GM12878 (cell line): ENCODE measurements around the gene ADAMTS6. TPM values are rescaled to one million over a fixed set of nuclear protein-coding genes. Genes with fewer than 3 reads are reported as not detected.
A peak's percentile ranks its signal among the peaks of the same experiment; 100 is the strongest.

Experiments
- ATAC-seq: fragments of 200-7000 bp; cut with Tn5 transposase; 3 replicates; pipeline ENCODE4 v1.9.1; 2020; ENCODE audit warnings: mild to moderate bottlenecking, moderate library complexity
- BruUV-seq: library from RNA; stranded (reverse); fragments of 400-500 nt; replicated peaks from 2 replicates; lab custom pipeline; 2021; lab: Mats Ljungman, UMichigan
- CTCF ChIA-PET: fragments of 300-600 bp; sonication (Branson Sonifier 250); formaldehyde crosslinking; extraction: SDS; loops from one replicate; lab custom pipeline; 2021; ENCODE audit warnings: inconsistent platforms; lab: Yijun Ruan, JAX
- POLR2A ChIA-PET: fragments of 350-600 bp; formaldehyde crosslinking; extraction: SDS; loops from one replicate; lab custom pipeline; 2021; ENCODE audit warnings: inconsistent platforms; lab: Charles Lee
- RAD21 ChIA-PET: fragments of 300-600 bp; sonication (Branson Sonifier 250); formaldehyde crosslinking; loops from one replicate; lab custom pipeline; 2023; ENCODE audit warnings: antibody characterized with exemption; ENCODE audit not compliant: unreplicated experiment; lab: Charles Lee
- SMC1A ChIA-PET: fragments of 300-600 bp; sonication (Branson Sonifier 250); formaldehyde crosslinking; loops from one replicate; lab custom pipeline; 2023; ENCODE audit not compliant: unreplicated experiment, uncharacterized antibody; lab: Charles Lee
- DNase-seq: peaks from one replicate; pipeline ENCODE4 v3.0.0-alpha.2; 2011; ENCODE audit warnings: low read depth, low spot score
- FAIRE-seq: peaks from 3 replicates; lab custom pipeline; 2011; peaks lifted over from hg19 to GRCh38; lab: Jason Lieb, UNC
- H2AFZ ChIP-seq: 2 replicates; pipeline ENCODE4 v1.6.0; 2011; ENCODE audit warnings: low read depth, low read length, control low read depth; ENCODE audit not compliant: control insufficient read depth
- H3K27ac ChIP-seq: 2 replicates; pipeline ENCODE4 v1.5.1; 2011; ENCODE audit warnings: control low read depth; ENCODE audit not compliant: control insufficient read depth, insufficient read depth
- H3K27me3 ChIP-seq, 2 experiments: replicated peaks in 1 of 2; 2 replicates each; pipeline versions ENCODE4 v1.6.0 to v1.6.1; 2011; ENCODE audit warnings: low read length in 1 of 2; ENCODE audit not compliant: control insufficient read depth in 2 of 2, insufficient read depth in 2 of 2
- H3K36me3 ChIP-seq, 2 experiments: 2 replicates each; pipeline ENCODE4 v1.5.1; 2011; ENCODE audit warnings: low read length in 1 of 2; ENCODE audit not compliant: control insufficient read depth in 2 of 2, insufficient read depth in 2 of 2
- H3K4me1 ChIP-seq: 2 replicates; pipeline ENCODE4 v1.6.1; 2011; ENCODE audit warnings: mild to moderate bottlenecking, low read length, moderate library complexity, mixed read lengths; ENCODE audit not compliant: control insufficient read depth, insufficient read depth
- H3K4me2 ChIP-seq: 2 replicates; pipeline ENCODE4 v1.6.0; 2011; ENCODE audit warnings: control low read depth; ENCODE audit not compliant: control insufficient read depth, insufficient read depth
- H3K4me3 ChIP-seq: fragments of 200-600 bp; sonication (generic); 2 replicates; pipeline ENCODE4 v1.5.1; 2016
- H3K79me2 ChIP-seq: 2 replicates; pipeline ENCODE4 v1.6.0; 2011; ENCODE audit warnings: low read length; ENCODE audit not compliant: control insufficient read depth, insufficient read depth
- H3K9ac ChIP-seq: 2 replicates; pipeline ENCODE4 v1.8.0; 2011; ENCODE audit warnings: low read length, control low read depth, mixed read lengths; ENCODE audit not compliant: control insufficient read depth, insufficient read depth
- H3K9me3 ChIP-seq: replicated peaks from 3 replicates; pipeline ENCODE4 v1.5.1; 2011; ENCODE audit warnings: mild to moderate bottlenecking, low read length; ENCODE audit not compliant: control insufficient read depth, insufficient read depth
- H4K20me1 ChIP-seq: 2 replicates; pipeline ENCODE4 v1.6.0; 2011; ENCODE audit not compliant: control insufficient read depth, insufficient read depth
- BRCA1 ChIP-seq: IDR thresholded peaks from 2 replicates; pipeline ENCODE4 v1.6.1; 2011; ENCODE audit warnings: low read depth, low read length, improper control_type of control experiment
- EZH2 ChIP-seq: IDR thresholded peaks from 2 replicates; pipeline ENCODE4 v1.6.1; 2012; ENCODE audit warnings: low read depth, mild to moderate bottlenecking, control low read depth, inconsistent platforms, low read length, borderline replicate concordance; ENCODE audit not compliant: control insufficient read depth
- JUND ChIP-seq: IDR thresholded peaks from 2 replicates; pipeline ENCODE4 v1.6.1; 2012; ENCODE audit warnings: low read depth, mild to moderate bottlenecking, low read length, improper control_type of control experiment, moderate library complexity
- KLF5 ChIP-seq: fragments of 450-650 bp; IDR thresholded peaks from 2 replicates; pipeline ENCODE4 v1.6.1; 2014; ENCODE audit warnings: mild to moderate bottlenecking; ENCODE audit not compliant: partially characterized antibody
- MEF2B ChIP-seq: fragments of 450-650 bp; IDR thresholded peaks from 2 replicates; pipeline ENCODE4 v1.6.1; 2018; ENCODE audit warnings: mild to moderate bottlenecking, moderate library complexity; ENCODE audit not compliant: partially characterized antibody, poor library complexity, severe bottlenecking
- MYC ChIP-seq: IDR thresholded peaks from 2 replicates; pipeline ENCODE4 v1.6.1; 2011; ENCODE audit warnings: mild to moderate bottlenecking, low read length, moderate library complexity, inconsistent platforms; ENCODE audit not compliant: insufficient read depth, insufficient replicate concordance, insufficient read length, severe bottlenecking
- NRF1 ChIP-seq: conservative IDR thresholded peaks from 2 replicates; pipeline ENCODE4 v1.6.1; 2011; ENCODE audit warnings: mild to moderate bottlenecking, low read depth, low read length, improper control_type of control experiment
- SREBF2 ChIP-seq: IDR thresholded peaks from 2 replicates; pipeline ENCODE4 v1.6.1; 2012; ENCODE audit warnings: mild to moderate bottlenecking, low read length
- TCF12 ChIP-seq: IDR thresholded peaks from 2 replicates; pipeline ENCODE4 v1.6.1; 2011; ENCODE audit warnings: low read depth, mild to moderate bottlenecking, low read length
- TCF7 ChIP-seq: IDR thresholded peaks from 2 replicates; pipeline ENCODE4 v1.6.1; 2014; ENCODE audit warnings: antibody characterized with exemption, borderline replicate concordance
- ZNF622 ChIP-seq: fragments of 450-650 bp; IDR thresholded peaks from 2 replicates; pipeline ENCODE4 v1.6.1; 2017; ENCODE audit warnings: mild to moderate bottlenecking, inconsistent platforms
- ZNF687 ChIP-seq: fragments of 450-650 bp; IDR thresholded peaks from 2 replicates; pipeline ENCODE4 v1.6.1; 2017; ENCODE audit warnings: mild to moderate bottlenecking, moderate library complexity
- WGBS: methylation state at CpG from one replicate; pipeline ENCODE4 v1.1.6; 2016; ENCODE audit warnings: low lambda C conversion rate; ENCODE audit not compliant: insufficient replicate concordance, insufficient coverage; ENCODE audit errors: missing lambda C conversion rate; 5-methylcytosine and 5-hydroxymethylcytosine counted together
- in situ Hi-C: fragments of 300-500 bp; cut with MboI; formaldehyde crosslinking; loops from 9 replicates; pipeline ENCODE4 v1.14.3; 2018; ENCODE audit warnings: mixed read lengths
- intact Hi-C: fragments of 100-400 bp; cut with micrococcal nuclease; formaldehyde crosslinking; loops from one replicate; pipeline ENCODE4 v1.14.2; 2022; ENCODE audit not compliant: unreplicated experiment
- polyA plus RNA-seq, 11 experiments: library from polyadenylated mRNA; depleted of rRNA in 4 of 11; unstranded in 6 of 11; stranded (reverse) in 5 of 11; fragments of >200 nt; fragmentation: Nextera tagmentation in 4 of 11; fragmentation: Illumina TruSeq in 1 of 11; extraction: Ambion mirVana in 4 of 11; extraction: Trizol in 1 of 11; gene quantifications; 1 replicate in 1 of 11; 2 replicates in 10 of 11; pipeline versions ENCODE4 v1.2.1 to v1.2.3, GENCODE V29; 2011 to 2016; ENCODE audit warnings: inconsistent platforms in 2 of 11, missing spikeins in 2 of 11, low read depth in 1 of 11
- total RNA-seq, 4 experiments: library from RNA; depleted of rRNA in 3 of 4; stranded (reverse); fragments of >200 nt in 3 of 4; fragmentation: Illumina TruSeq in 1 of 4; extraction: Trizol in 1 of 4; gene quantifications; 2 replicates each; pipeline versions ENCODE4 v1.2.1 to v1.2.3, GENCODE V29; 2013 to 2021
- TF ChIP-seq, protein P1 (sequence below): IDR thresholded peaks from 2 replicates; pipeline ENCODE4 v1.6.1; 2012; ENCODE audit warnings: low read depth, low read length, improper control_type of control experiment

Gene ADAMTS6
- total and polyA plus RNA-seq, 10 of the 15 experiments (the other 5 are each of a cell fraction or from before 2014, with no cell fraction given) = 1.1 to 12.3 (median 6.5) TPM

DNA sequence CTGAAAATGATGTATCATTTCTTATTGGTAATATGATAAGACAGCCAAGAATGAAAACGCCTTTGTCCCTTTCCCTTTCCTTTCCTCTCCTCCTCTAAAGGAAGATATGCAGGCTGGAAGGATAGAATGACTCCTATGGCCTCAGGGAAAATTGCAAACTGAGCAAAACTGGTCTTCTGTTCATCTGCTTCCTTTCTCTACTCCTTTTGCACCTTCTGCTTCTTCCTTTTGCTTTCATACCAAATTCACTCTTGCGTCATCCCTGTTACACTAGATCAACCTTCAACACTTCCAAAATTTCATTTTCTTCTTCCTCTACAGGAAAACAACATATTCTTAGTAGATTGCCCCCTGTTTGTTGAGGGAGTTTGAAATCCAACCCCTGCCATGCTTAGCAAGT is 234.1 kb downstream of the ADAMTS6 start:
- CTCF ChIA-PET = no interaction called here
- no peak overlapping the region for H3K9ac ChIP-seq
- FAIRE-seq (no peak), ATAC-seq (no peak), DNase-seq (no peak)
- no peak overlapping the region for H3K4me2 ChIP-seq
- no peaks in the 10 kb centered on the region for H3K36me3 ChIP-seq
- H3K79me2 ChIP-seq = no peaks in the 10 kb centered on the region
- POLR2A ChIA-PET = no interaction called here
- H2AFZ ChIP-seq = no peak overlapping the region
- TF ChIP-seq TCF7 (no peak), SREBF2 (no peak), BRCA1 (no peak)
- H3K4me3 ChIP-seq = no peak overlapping the region
- H3K27ac ChIP-seq = no peak overlapping the region
- no peaks in the 10 kb centered on the region for H4K20me1 ChIP-seq
- in situ Hi-C loops = no loop called here
- no peaks in the 10 kb centered on the region for H3K9me3 ChIP-seq
- no TSS peak for BruUV-seq
- SMC1A ChIA-PET = interaction anchor here (1.1 kb wide), 1 partner anchor 50 kb away, joined by 3 read pairs; no protein-coding TSS in a partner anchor
- no peaks in the 10 kb centered on the region for H3K27me3 ChIP-seq
- no peaks in the 10 kb centered on the region for H3K4me1 ChIP-seq
- RAD21 ChIA-PET = no interaction called here
- 78% methylated on average over 2 of the region's 2 CpGs for WGBS
- intact Hi-C loops = no loop called here

DNA sequence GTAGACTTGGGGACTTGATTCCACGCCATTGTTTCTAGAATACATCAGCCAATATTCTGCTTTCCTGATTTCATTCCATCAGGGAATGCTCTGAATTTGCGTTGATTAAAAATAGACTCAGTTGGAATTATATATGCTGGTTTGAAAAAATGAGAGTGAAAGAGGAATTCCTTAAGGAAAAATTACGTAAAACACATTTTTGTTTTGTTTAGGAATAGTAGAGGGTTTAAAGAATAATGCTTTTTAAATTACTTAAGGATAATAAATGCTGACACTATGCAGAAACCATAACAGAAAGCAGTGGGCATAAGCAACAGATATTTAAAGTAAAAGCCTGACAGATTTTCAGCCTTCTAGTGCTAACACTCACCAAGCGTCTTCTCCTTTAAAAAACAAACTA is 235.0 kb downstream of the ADAMTS6 start:
- DNase-seq = no peak
- SMC1A ChIA-PET = interaction anchor here (1.1 kb wide), 1 partner anchor 49 kb away, joined by 3 read pairs; no protein-coding TSS in a partner anchor
- no peak overlapping the region for H3K4me2 ChIP-seq
- no peaks in the 10 kb centered on the region for H3K27me3 ChIP-seq
- no peaks in the 10 kb centered on the region for H3K4me1 ChIP-seq
- H4K20me1 ChIP-seq = no peaks in the 10 kb centered on the region
- no peak for TF ChIP-seq ZNF687
- TF ChIP-seq, protein P1, sequence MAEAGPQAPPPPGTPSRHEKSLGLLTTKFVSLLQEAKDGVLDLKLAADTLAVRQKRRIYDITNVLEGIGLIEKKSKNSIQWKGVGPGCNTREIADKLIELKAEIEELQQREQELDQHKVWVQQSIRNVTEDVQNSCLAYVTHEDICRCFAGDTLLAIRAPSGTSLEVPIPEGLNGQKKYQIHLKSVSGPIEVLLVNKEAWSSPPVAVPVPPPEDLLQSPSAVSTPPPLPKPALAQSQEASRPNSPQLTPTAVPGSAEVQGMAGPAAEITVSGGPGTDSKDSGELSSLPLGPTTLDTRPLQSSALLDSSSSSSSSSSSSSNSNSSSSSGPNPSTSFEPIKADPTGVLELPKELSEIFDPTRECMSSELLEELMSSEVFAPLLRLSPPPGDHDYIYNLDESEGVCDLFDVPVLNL = no peak
- TF ChIP-seq NRF1 = no peak
- no peak for TF ChIP-seq JUND
- TF ChIP-seq MEF2B = no peak
- no peak for TF ChIP-seq ZNF622
- TF ChIP-seq TCF12 = no peak
- no peak for TF ChIP-seq KLF5
- TF ChIP-seq MYC = no peak
- no peak for TF ChIP-seq EZH2
- TF ChIP-seq, all 136 proteins: peak for 0
- RAD21 ChIA-PET = no interaction called here
- Histone ChIP-seq H3K4me3 (no peak overlapping the region), H3K36me3 (no peaks in the 10 kb centered on the region), H3K79me2 (no peaks in the 10 kb centered on the region), H3K9me3 (no peaks in the 10 kb centered on the region), H3K9ac (no peak overlapping the region), H3K27ac (no peak overlapping the region), H2AFZ (no peak overlapping the region)
- peak; percentile 7 for FAIRE-seq
- POLR2A ChIA-PET = no interaction called here
- ATAC-seq = no peak
- intact Hi-C loops (no loop called here), in situ Hi-C loops (no loop called here)
- no TSS peak for BruUV-seq
- CTCF ChIA-PET = no interaction called here
- WGBS = 61% methylated on average over 4 of the region's 4 CpGs
